ENCODE results near the gene PLA2G2F.
A peak's percentile ranks its signal among the peaks of the same experiment; 100 is the strongest.
"Not testable (repeated sequence)": the region's sequence is repeated elsewhere in the genome, so short reads cannot be mapped to it uniquely, and the experiment has no call there.

PLA2G2F gene

GRCh38 chr1:20114021-20114648 is 25.0 kb upstream of the PLA2G2F start:
- DNase-seq (ENCODE audit: low read depth): no peak

GRCh38 chr1:20115479-20115878 is 23.6 kb upstream of the PLA2G2F start:
- DNase-seq (ENCODE audit: low read depth): no peak

GRCh38 chr1:20115916-20116315 is 23.2 kb upstream of the PLA2G2F start:
- no peak for DNase-seq (ENCODE audit: low read depth)

GRCh38 chr1:20117236-20117635 is 21.9 kb upstream of the PLA2G2F start:
- DNase-seq (ENCODE audit: low read depth): no peak

- DNase-seq (ENCODE audit: low read depth): no peak
Observed at GRCh38 chr1:20119347-20119746, 19.8 kb upstream of the PLA2G2F start, which contains the start of gene PLA2G2D. PLA2G2D (minus strand) TSS chr1:20119536; CDS start chr1:20119498, 38 bp downstream.

GRCh38 chr1:20120796-20121195 is 18.3 kb upstream of the PLA2G2F start:
- no peak for DNase-seq (ENCODE audit: low read depth)

GRCh38 chr1:20123722-20124455 is 15.2 kb upstream of the PLA2G2F start:
- DNase-seq (ENCODE audit: low read depth): no peak

GRCh38 chr1:20124456-20125057 is 14.6 kb upstream of the PLA2G2F start:
- peak; percentile 50 for DNase-seq (ENCODE audit: low read depth)

- no peak for DNase-seq (ENCODE audit: low read depth)
Observed at GRCh38 chr1:20125100-20125499, 14.0 kb upstream of the PLA2G2F start.

GRCh38 chr1:20126041-20126805 is 12.9 kb upstream of the PLA2G2F start:
- DNase-seq (ENCODE audit: low read depth): no peak

GRCh38 chr1:20126806-20127440 is 12.2 kb upstream of the PLA2G2F start:
- DNase-seq (ENCODE audit: low read depth): no peak

- not testable (repeated sequence) for DNase-seq (ENCODE audit: low read depth)
Observed at GRCh38 chr1:20130518-20130917, 8.6 kb upstream of the PLA2G2F start.

- no peak for DNase-seq (ENCODE audit: low read depth)
Observed at GRCh38 chr1:20134995-20135394, 4.1 kb upstream of the PLA2G2F start.

GRCh38 chr1:20136249-20136648 is 2.9 kb upstream of the PLA2G2F start:
- no peak for DNase-seq (ENCODE audit: low read depth)

GRCh38 chr1:20137055-20137454 is 2.1 kb upstream of the PLA2G2F start:
- no peak for DNase-seq (ENCODE audit: low read depth)

- no peak for DNase-seq (ENCODE audit: low read depth)
Observed at GRCh38 chr1:20137604-20138003, 1.5 kb upstream of the PLA2G2F start.

- DNase-seq (ENCODE audit: low read depth): no peak
Observed at GRCh38 chr1:20138346-20138745, 777 bp upstream of the PLA2G2F start.

GRCh38 chr1:20139776-20140612 is 871 bp downstream of the PLA2G2F start:
- DNase-seq (ENCODE audit: low read depth): no peak

- DNase-seq (ENCODE audit: low read depth): no peak
Observed at GRCh38 chr1:20141001-20141400, 1.9 kb downstream of the PLA2G2F start.

GRCh38 chr1:20141466-20141865 is 2.3 kb downstream of the PLA2G2F start:
- DNase-seq (ENCODE audit: low read depth): no peak

Data from GM04504 (cell line).